CD4-positive, alpha-beta T cell (primary cell): ENCODE measurements around the gene TP53BP2. TPM values are rescaled to one million over a fixed set of nuclear protein-coding genes. Genes with fewer than 3 reads are reported as not detected.

ENCODE experiments used
- ATAC-seq: fragments of 200-7000 bp; cut with Tn5 transposase; one replicate; pipeline ENCODE4 v1.10.0; 2022; ENCODE audit warnings: mild to moderate bottlenecking; ENCODE audit not compliant: poor library complexity
- CTCF ChIA-PET: fragments of 350-600 bp; sonication (Branson Sonifier 250); formaldehyde crosslinking; loops from one replicate; lab custom pipeline; 2021; ENCODE audit warnings: antibody characterized with exemption, inconsistent platforms; lab: Charles Lee
- POLR2A ChIA-PET: fragments of 350-600 bp; sonication (Branson Sonifier 250); formaldehyde crosslinking; loops from one replicate; lab custom pipeline; 2021; ENCODE audit warnings: antibody characterized with exemption, inconsistent platforms; lab: Charles Lee
- DNase-seq, 14 experiments: peaks; one replicate each; pipeline ENCODE4 v3.0.0-alpha.2; 2013 to 2020; ENCODE audit warnings: mixed read lengths in 2 of 14
- H3K27ac ChIP-seq, 2 donors: one replicate each; pipeline versions ENCODE4 v1.5.1 to v1.7.0; 2013; ENCODE audit warnings: low read length in 2 of 2, low read depth in 1 of 2, mild to moderate bottlenecking in 1 of 2
- H3K27me3 ChIP-seq, 2 experiments: 1 replicate in 1 of 2; 2 replicates in 1 of 2; pipeline versions ENCODE4 v1.6.1 to v1.7.0; 2013; ENCODE audit warnings: low read length in 2 of 2, control low read depth in 1 of 2, mild to moderate bottlenecking in 1 of 2, moderate library complexity in 1 of 2; ENCODE audit not compliant: insufficient read depth in 2 of 2, control insufficient read depth in 1 of 2
- H3K36me3 ChIP-seq: one replicate; pipeline ENCODE4 v1.6.1; 2013; ENCODE audit warnings: low read length, control low read depth; ENCODE audit not compliant: insufficient read depth
- H3K4me1 ChIP-seq: one replicate; pipeline ENCODE4 v1.6.1; 2013; ENCODE audit warnings: low read length, control low read depth; ENCODE audit not compliant: insufficient read depth
- H3K4me3 ChIP-seq: one replicate; pipeline ENCODE4 v1.5.1; 2013; ENCODE audit warnings: mild to moderate bottlenecking, low read length, moderate library complexity
- H3K9me3 ChIP-seq, 2 experiments: 1 replicate in 1 of 2; 2 replicates in 1 of 2; pipeline versions ENCODE4 v1.6.1 to v1.7.0; 2013; ENCODE audit warnings: low read length in 2 of 2, mild to moderate bottlenecking in 2 of 2, control low read depth in 1 of 2, moderate library complexity in 1 of 2; ENCODE audit not compliant: control insufficient read depth in 1 of 2, insufficient read depth in 1 of 2
- H3K27ac Mint-ChIP-seq: one replicate; pipeline ENCODE4 v1.8.0; 2020; ENCODE audit warnings: mixed read lengths
- H3K27me3 Mint-ChIP-seq: one replicate; pipeline ENCODE4 v1.8.0; 2021; ENCODE audit warnings: mixed read lengths
- H3K36me3 Mint-ChIP-seq: one replicate; pipeline ENCODE4 v1.8.0; 2021; ENCODE audit warnings: low read depth, mixed read lengths
- H3K4me1 Mint-ChIP-seq: one replicate; pipeline ENCODE4 v1.8.0; 2021; ENCODE audit warnings: low read depth, mixed read lengths
- H3K4me3 Mint-ChIP-seq: one replicate; pipeline ENCODE4 v1.8.0; 2020; ENCODE audit warnings: mild to moderate bottlenecking, mixed read lengths
- H3K9me3 Mint-ChIP-seq: one replicate; pipeline ENCODE4 v1.8.0; 2020; ENCODE audit warnings: mixed read lengths
- CTCF ChIP-seq: fragments of 200-600 bp; IDR thresholded peaks from one replicate; pipeline ENCODE4 v1.8.0; 2022; ENCODE audit warnings: antibody characterized with exemption, mild to moderate bottlenecking
- intact Hi-C, 2 experiments: fragments of 100-400 bp; cut with DNase I in 1 of 2; cut with micrococcal nuclease in 1 of 2; formaldehyde crosslinking; loops; one replicate each; pipeline versions ENCODE4 v1.15.1 to v1.9.0; 2023 to 2025; cut with DNase I, micrococcal nuclease
- total RNA-seq, 174 experiments: library from RNA in 2 of 174; stranded (reverse) in 2 of 174; gene quantifications; one replicate each; pipeline ENCODE4 v1.2.3 and lab custom pipeline; 2021 to 2026

TP53BP2 gene
- total RNA-seq, 2 experiments from 2014 or later = 104 to 119 TPM

- no peak for DNase-seq
- Mint-ChIP-seq H3K4me3 (no peak overlapping the region), H3K27ac (no peak overlapping the region), H3K36me3 (peaks cover 73% of the 10 kb centered on the region), H3K9me3 (no peaks in the 10 kb centered on the region), H3K27me3 (no peaks in the 10 kb centered on the region), H3K4me1 (peaks cover 7% of the 10 kb centered on the region)
- peaks cover 18% of the 10 kb centered on the region for H3K4me1 ChIP-seq
- peaks cover 84% of the 10 kb centered on the region for H3K36me3 ChIP-seq
- no peaks in the 10 kb centered on the region for H3K9me3 ChIP-seq
- H3K4me3 ChIP-seq = no peak overlapping the region
- no peak for ATAC-seq
- no peak overlapping the region for H3K27ac ChIP-seq
- H3K27me3 ChIP-seq = no peaks in the 10 kb centered on the region
- ChIA-PET POLR2A (no interaction called here), CTCF (interaction anchor here (2.2 kb wide), 1 partner anchor 55 kb away, joined by 6 read pairs; no protein-coding TSS in a partner anchor)
- intact Hi-C loops = no loop called here
- no peak for TF ChIP-seq CTCF
These were observed 94.1 kb downstream of the TP53BP2 start for GRCh38 chr1:223751696-223752095.

- Mint-ChIP-seq H3K27me3 (no peaks in the 10 kb centered on the region), H3K36me3 (peaks cover 69% of the 10 kb centered on the region), H3K4me3 (no peak overlapping the region), H3K27ac (no peak overlapping the region), H3K4me1 (peaks cover 7% of the 10 kb centered on the region), H3K9me3 (no peaks in the 10 kb centered on the region)
- CTCF ChIA-PET = interaction anchor here (2.2 to 3.5 kb wide), 2 partner anchors 39 to 54 kb away, joined by 6 to 46 read pairs; partner anchors contain the start of gene CAPN2
- H3K27ac ChIP-seq = no peak overlapping the region
- intact Hi-C loops = no loop called here
- ATAC-seq (no peak), DNase-seq (no peak)
- H3K4me1 ChIP-seq = peaks cover 18% of the 10 kb centered on the region
- no peaks in the 10 kb centered on the region for H3K27me3 ChIP-seq
- POLR2A ChIA-PET = interaction anchor here (0.7 kb wide), 1 partner anchor 52 kb away, joined by 5 read pairs; no protein-coding TSS in a partner anchor
- H3K36me3 ChIP-seq = peaks cover 81% of the 10 kb centered on the region
- no peak overlapping the region for H3K4me3 ChIP-seq
- no peaks in the 10 kb centered on the region for H3K9me3 ChIP-seq
- no peak for TF ChIP-seq CTCF
These were observed 94.8 kb downstream of the TP53BP2 start for GRCh38 chr1:223750730-223751570.

- no peaks in the 10 kb centered on the region for H3K9me3 ChIP-seq
- no peak overlapping the region for H3K27ac ChIP-seq
- H3K9me3 Mint-ChIP-seq = no peaks in the 10 kb centered on the region
- intact Hi-C loops = loop anchor here (1.0 to 10.0 kb wide), 5 partner anchors 37 to 624 kb away; partner anchors contain the start of gene CAPN2 (in 2 of the 2)
- CTCF ChIA-PET = interaction anchor here (0.6 to 3.5 kb wide), 31 partner anchors 9 to 622 kb away, joined by 3 to 57 read pairs (median 4); partner anchors contain the start of genes CAPN2 and TP53BP2
- POLR2A ChIA-PET = interaction anchor here (0.6 to 2.1 kb wide), 10 partner anchors 30 to 97 kb away, joined by 3 to 20 read pairs (median 4); partner anchors contain the start of genes CAPN2 and TP53BP2
- H3K27me3 ChIP-seq = no peaks in the 10 kb centered on the region
- peak overlapping the region; percentile 63 for H3K4me3 ChIP-seq
- H3K4me3 Mint-ChIP-seq = peak overlapping the region; percentile 82
- TF ChIP-seq CTCF = peak; percentile 99
- DNase-seq = peak; percentile 19 to 85 (median 61)
- H3K4me1 ChIP-seq = peaks cover 18% of the 10 kb centered on the region
- no peaks in the 10 kb centered on the region for H3K27me3 Mint-ChIP-seq
- H3K36me3 ChIP-seq = peaks cover 75% of the 10 kb centered on the region
- peaks cover 7% of the 10 kb centered on the region for H3K4me1 Mint-ChIP-seq
- no peak overlapping the region for H3K27ac Mint-ChIP-seq
- peak; percentile 86 for ATAC-seq
- peaks cover 69% of the 10 kb centered on the region for H3K36me3 Mint-ChIP-seq
These were observed 96.7 kb downstream of the TP53BP2 start for GRCh38 chr1:223748773-223749733.
